GM19372 (cell line): ENCODE measurements around the gene UMODL1.

Experiments used
- ATAC-seq: cut with Tn5 transposase; IDR thresholded peaks from one replicate; pipeline ENCODE4 v1.9.1; 2021; ENCODE audit warnings: mild to moderate bottlenecking, low read depth, moderate library complexity; ENCODE audit not compliant: unreplicated experiment

Gene UMODL1

GRCh38 chr21:42125571-42126544, 54.7 kb downstream of the UMODL1 start:
- ATAC-seq: no peak

- no peak for ATAC-seq
Observed at GRCh38 chr21:42127164-42128150, 56.3 kb downstream of the UMODL1 start.

GRCh38 chr21:42129300-42130266, 58.5 kb downstream of the UMODL1 start:
- ATAC-seq: no peak

- no peak for ATAC-seq
Observed at GRCh38 chr21:42130441-42130840, 59.3 kb downstream of the UMODL1 start.

GRCh38 chr21:42132183-42132582, 61.1 kb downstream of the UMODL1 start:
- ATAC-seq: no peak

GRCh38 chr21:42133131-42133530, 62.0 kb downstream of the UMODL1 start:
- ATAC-seq: no peak

GRCh38 chr21:42135386-42136052, 64.4 kb downstream of the UMODL1 start:
- ATAC-seq: no peak

GRCh38 chr21:42137191-42137904, 66.2 kb downstream of the UMODL1 start:
- no peak for ATAC-seq

- no peak for ATAC-seq
Observed at GRCh38 chr21:42140196-42140934, 69.2 kb downstream of the UMODL1 start.

GRCh38 chr21:42141643-42142042, 70.5 kb downstream of the UMODL1 start:
- no peak for ATAC-seq

GRCh38 chr21:42142141-42142540, 71.0 kb downstream of the UMODL1 start:
- ATAC-seq: no peak

- no peak for ATAC-seq
Observed at GRCh38 chr21:42142627-42143026, 71.5 kb downstream of the UMODL1 start.

- ATAC-seq: no peak
Observed at GRCh38 chr21:42143111-42143510, 72.0 kb downstream of the UMODL1 start.

- ATAC-seq: no peak
Observed at GRCh38 chr21:42144221-42144620, 73.1 kb downstream of the UMODL1 start.

- no peak for ATAC-seq
Observed at GRCh38 chr21:42144679-42145568, 73.8 kb downstream of the UMODL1 start.

GRCh38 chr21:42145569-42146272, 74.6 kb downstream of the UMODL1 start:
- ATAC-seq: no peak
